ENCODE measurements around the gene C4orf50.

Gene C4orf50

DNA sequence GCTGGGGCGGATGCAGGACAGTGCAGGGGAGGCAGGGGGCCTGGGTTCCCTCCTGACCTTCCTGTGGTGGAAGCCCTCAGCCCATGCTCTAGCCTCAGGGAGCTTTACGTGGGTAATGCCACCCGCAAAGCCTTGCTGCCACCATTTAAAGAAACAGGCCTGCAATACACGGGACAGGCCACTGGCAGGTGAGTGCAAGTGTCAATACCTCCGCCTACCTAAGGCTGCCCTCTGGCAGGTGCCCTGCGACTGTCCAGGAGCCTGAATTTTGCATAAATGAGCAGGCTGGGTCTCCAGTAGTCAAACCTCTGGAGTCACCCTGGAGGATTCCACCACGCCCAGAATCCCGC is 131.2 kb downstream of the C4orf50 start:
- DNase-seq (ENCODE audit: low spot score) = no peak
- H3K4me3 Mint-ChIP-seq = no peak overlapping the region
- no peak overlapping the region for H3K27ac Mint-ChIP-seq
- peaks cover 56% of the 10 kb centered on the region for H3K27me3 Mint-ChIP-seq (ENCODE audit: low read depth)
- no peaks in the 10 kb centered on the region for H3K36me3 Mint-ChIP-seq (ENCODE audit: low read depth)
- no peaks in the 10 kb centered on the region for H3K4me1 Mint-ChIP-seq (ENCODE audit: low read depth)
- H3K9me3 Mint-ChIP-seq = no peaks in the 10 kb centered on the region

GRCh38 chr4:5885733-5886132 is 132.5 kb downstream of the C4orf50 start:
- Mint-ChIP-seq H3K36me3 (ENCODE audit: low read depth) (no peaks in the 10 kb centered on the region), H3K4me3 (no peak overlapping the region), H3K27ac (no peak overlapping the region), H3K27me3 (ENCODE audit: low read depth) (peaks cover 44% of the 10 kb centered on the region), H3K4me1 (ENCODE audit: low read depth) (no peaks in the 10 kb centered on the region), H3K9me3 (no peaks in the 10 kb centered on the region)
- no peak for DNase-seq (ENCODE audit: low spot score)

- Mint-ChIP-seq H3K9me3 (no peaks in the 10 kb centered on the region), H3K4me1 (ENCODE audit: low read depth) (no peaks in the 10 kb centered on the region), H3K27me3 (ENCODE audit: low read depth) (peaks cover 36% of the 10 kb centered on the region), H3K36me3 (ENCODE audit: low read depth) (no peaks in the 10 kb centered on the region), H3K4me3 (no peak overlapping the region), H3K27ac (no peak overlapping the region)
- no peak for DNase-seq (ENCODE audit: low spot score)
Observed at GRCh38 chr4:5884796-5885195, 133.4 kb downstream of the C4orf50 start.

DNA sequence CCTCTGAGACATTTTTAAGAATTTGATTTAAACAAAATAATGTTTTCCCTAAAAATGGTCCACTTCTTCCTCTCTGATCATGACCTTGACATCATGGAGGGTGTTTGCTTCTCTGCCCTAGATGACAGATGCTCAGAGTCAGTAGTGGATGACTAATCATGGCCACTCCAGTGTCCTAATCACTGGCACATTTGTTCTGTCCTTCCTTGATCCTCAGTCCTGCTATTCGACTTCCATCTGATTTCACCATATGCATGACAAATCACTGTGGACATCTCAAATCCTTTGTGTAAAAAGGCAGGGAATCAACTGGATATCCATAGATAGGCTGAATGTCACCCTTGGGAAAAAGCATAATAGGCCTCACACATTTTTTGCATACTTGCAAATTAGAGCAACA is 134.3 kb downstream of the C4orf50 start:
- peaks cover 27% of the 10 kb centered on the region for H3K27me3 Mint-ChIP-seq (ENCODE audit: low read depth)
- no peak overlapping the region for H3K4me3 Mint-ChIP-seq
- no peaks in the 10 kb centered on the region for H3K4me1 Mint-ChIP-seq (ENCODE audit: low read depth)
- no peaks in the 10 kb centered on the region for H3K36me3 Mint-ChIP-seq (ENCODE audit: low read depth)
- no peaks in the 10 kb centered on the region for H3K9me3 Mint-ChIP-seq
- no peak for DNase-seq (ENCODE audit: low spot score)
- no peak overlapping the region for H3K27ac Mint-ChIP-seq

- Mint-ChIP-seq H3K4me1 (ENCODE audit: low read depth) (no peaks in the 10 kb centered on the region), H3K27me3 (ENCODE audit: low read depth) (peaks cover 24% of the 10 kb centered on the region), H3K9me3 (no peaks in the 10 kb centered on the region), H3K27ac (no peak overlapping the region), H3K4me3 (no peak overlapping the region), H3K36me3 (ENCODE audit: low read depth) (no peaks in the 10 kb centered on the region)
- no peak for DNase-seq (ENCODE audit: low spot score)
Observed at GRCh38 chr4:5882947-5883346, 135.3 kb downstream of the C4orf50 start.

- H3K27me3 Mint-ChIP-seq (ENCODE audit: low read depth) = peaks cover 14% of the 10 kb centered on the region
- H3K27ac Mint-ChIP-seq = no peak overlapping the region
- no peak for DNase-seq (ENCODE audit: low spot score)
- H3K4me3 Mint-ChIP-seq = no peak overlapping the region
- H3K9me3 Mint-ChIP-seq = no peaks in the 10 kb centered on the region
- H3K36me3 Mint-ChIP-seq (ENCODE audit: low read depth) = no peaks in the 10 kb centered on the region
- no peaks in the 10 kb centered on the region for H3K4me1 Mint-ChIP-seq (ENCODE audit: low read depth)
Observed at GRCh38 chr4:5881340-5881739, 136.9 kb downstream of the C4orf50 start.

DNA sequence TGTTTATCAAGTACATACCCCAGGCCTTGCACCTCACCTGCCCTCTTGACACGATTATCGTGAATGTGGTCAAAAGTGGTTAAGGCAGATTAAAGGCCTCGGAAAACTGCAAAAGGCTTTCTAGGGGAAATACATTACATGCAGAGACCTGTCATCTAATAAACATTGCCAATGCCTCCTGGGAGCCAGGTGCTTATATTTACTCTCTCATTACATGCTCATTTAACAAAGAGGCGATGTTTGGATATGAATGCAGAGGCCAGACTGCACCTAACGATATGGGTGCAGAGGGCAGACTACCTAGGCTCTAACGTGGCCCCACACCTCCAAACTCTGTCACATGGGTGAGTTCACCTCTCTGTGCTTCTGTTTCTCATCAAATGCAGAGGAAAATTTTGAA is 139.9 kb downstream of the C4orf50 start:
- H3K4me1 Mint-ChIP-seq (ENCODE audit: low read depth) = no peaks in the 10 kb centered on the region
- no peak for DNase-seq (ENCODE audit: low spot score)
- H3K36me3 Mint-ChIP-seq (ENCODE audit: low read depth) = no peaks in the 10 kb centered on the region
- no peak overlapping the region for H3K27ac Mint-ChIP-seq
- no peaks in the 10 kb centered on the region for H3K27me3 Mint-ChIP-seq (ENCODE audit: low read depth)
- H3K9me3 Mint-ChIP-seq = peaks cover 3% of the 10 kb centered on the region
- H3K4me3 Mint-ChIP-seq = no peak overlapping the region

DNA sequence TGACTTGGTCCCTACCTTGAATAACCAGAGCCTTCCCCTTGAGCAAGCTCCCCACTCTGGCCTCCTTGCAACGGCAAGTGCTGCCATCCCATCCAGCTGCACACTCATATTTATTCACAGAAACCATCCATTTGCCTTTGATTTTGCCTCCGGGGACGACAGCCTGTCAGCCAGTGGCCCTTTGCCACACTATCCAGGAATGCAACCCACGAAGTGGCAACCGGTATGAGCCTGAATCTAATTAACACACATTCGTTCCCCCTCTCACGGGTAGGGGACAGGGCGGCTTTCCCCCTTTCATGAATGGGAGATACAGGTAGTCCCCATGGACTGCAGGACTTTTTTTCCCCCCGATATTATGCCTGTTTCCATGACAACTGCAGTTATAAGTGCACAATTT is 140.8 kb downstream of the C4orf50 start:
- no peaks in the 10 kb centered on the region for H3K4me1 Mint-ChIP-seq (ENCODE audit: low read depth)

GRCh38 chr4:5874811-5875449 is 143.3 kb downstream of the C4orf50 start:
- no peak overlapping the region for H3K4me3 Mint-ChIP-seq
- H3K36me3 Mint-ChIP-seq (ENCODE audit: low read depth) = no peaks in the 10 kb centered on the region
- no peak overlapping the region for H3K27ac Mint-ChIP-seq
- H3K9me3 Mint-ChIP-seq = peaks cover 3% of the 10 kb centered on the region
- H3K4me1 Mint-ChIP-seq (ENCODE audit: low read depth) = peaks cover 7% of the 10 kb centered on the region
- DNase-seq (ENCODE audit: low spot score) = no peak
- peaks cover 2% of the 10 kb centered on the region for H3K27me3 Mint-ChIP-seq (ENCODE audit: low read depth)

More for the DNA sequence above, 140.8 kb downstream of the C4orf50 start:
- Mint-ChIP-seq H3K27me3 (ENCODE audit: low read depth) (no peaks in the 10 kb centered on the region), H3K4me3 (no peak overlapping the region), H3K9me3 (peaks cover 3% of the 10 kb centered on the region), H3K36me3 (ENCODE audit: low read depth) (no peaks in the 10 kb centered on the region), H3K27ac (no peak overlapping the region)
- DNase-seq (ENCODE audit: low spot score) = no peak

- Mint-ChIP-seq H3K9me3 (peaks cover 3% of the 10 kb centered on the region), H3K27ac (no peak overlapping the region), H3K27me3 (ENCODE audit: low read depth) (peaks cover 10% of the 10 kb centered on the region)
Observed at GRCh38 chr4:5870701-5871100, 147.5 kb downstream of the C4orf50 start.

DNA sequence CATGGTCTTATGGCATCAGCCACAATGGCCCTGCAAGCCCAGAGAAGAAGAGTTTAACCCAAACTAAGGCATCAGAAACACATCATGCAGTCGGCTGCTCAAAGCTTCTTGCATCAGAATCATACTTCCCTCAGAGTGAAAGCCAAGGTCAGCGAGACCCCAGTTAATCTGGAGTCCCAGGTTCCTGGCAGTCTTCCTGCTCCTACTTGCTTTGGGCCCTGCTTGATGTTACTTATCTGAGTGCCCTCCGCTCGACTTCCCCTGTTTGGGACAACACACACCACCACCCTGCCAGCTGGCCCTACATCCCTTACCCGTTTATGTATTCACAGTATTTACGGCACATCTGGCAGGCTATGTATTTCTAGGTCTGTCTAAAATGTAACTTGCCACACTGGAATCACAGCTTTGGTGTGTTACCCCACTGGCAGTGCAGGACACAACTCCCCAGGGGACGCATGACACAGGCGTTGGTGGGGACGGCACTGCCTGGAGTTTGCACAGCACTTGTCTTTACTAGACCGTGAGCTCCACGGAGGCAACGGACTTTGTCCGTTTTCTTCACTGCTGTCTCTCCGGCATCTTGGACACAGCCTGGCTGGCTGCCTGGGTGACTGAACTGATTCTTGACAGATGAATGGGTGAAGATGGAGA is 148.1 kb downstream of the C4orf50 start:
- no peak overlapping the region for H3K4me3 Mint-ChIP-seq
- H3K9me3 Mint-ChIP-seq = peaks cover 3% of the 10 kb centered on the region
- no peak for DNase-seq (ENCODE audit: low spot score)
- peaks cover 23% of the 10 kb centered on the region for H3K4me1 Mint-ChIP-seq (ENCODE audit: low read depth)
- H3K36me3 Mint-ChIP-seq (ENCODE audit: low read depth) = no peaks in the 10 kb centered on the region
- H3K27me3 Mint-ChIP-seq (ENCODE audit: low read depth) = peaks cover 10% of the 10 kb centered on the region
- no peak overlapping the region for H3K27ac Mint-ChIP-seq

More at GRCh38 chr4:5870701-5871100, 147.5 kb downstream of the C4orf50 start:
- Mint-ChIP-seq H3K36me3 (ENCODE audit: low read depth) (no peaks in the 10 kb centered on the region), H3K4me3 (no peak overlapping the region), H3K4me1 (ENCODE audit: low read depth) (peaks cover 22% of the 10 kb centered on the region)
- no peak for DNase-seq (ENCODE audit: low spot score)

DNA sequence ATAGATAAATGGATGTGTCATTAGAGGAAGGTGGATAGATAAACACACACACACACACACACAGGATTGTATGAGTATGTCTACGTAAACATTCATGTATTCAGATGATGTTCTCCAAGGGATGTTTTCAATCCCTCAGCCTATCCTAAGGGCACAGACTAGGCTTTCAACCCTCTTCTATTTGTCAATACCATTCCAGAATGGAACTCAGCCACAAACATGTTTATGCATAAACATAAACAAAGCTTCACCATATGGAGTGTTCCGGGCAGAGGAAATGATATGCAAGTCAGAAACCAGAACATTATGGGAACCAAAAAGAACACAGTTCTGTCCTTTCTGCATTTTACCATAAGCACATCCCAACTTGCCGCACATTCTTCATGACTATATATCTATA is 150.4 kb downstream of the C4orf50 start:
- Mint-ChIP-seq H3K4me1 (ENCODE audit: low read depth) (peaks cover 41% of the 10 kb centered on the region), H3K27me3 (ENCODE audit: low read depth) (peaks cover 10% of the 10 kb centered on the region), H3K27ac (no peak overlapping the region), H3K36me3 (ENCODE audit: low read depth) (no peaks in the 10 kb centered on the region), H3K4me3 (no peak overlapping the region), H3K9me3 (no peaks in the 10 kb centered on the region)
- no peak for DNase-seq (ENCODE audit: low spot score)

GRCh38 chr4:5866841-5867813 is 151.1 kb downstream of the C4orf50 start:
- peaks cover 10% of the 10 kb centered on the region for H3K27me3 Mint-ChIP-seq (ENCODE audit: low read depth)
- no peaks in the 10 kb centered on the region for H3K36me3 Mint-ChIP-seq (ENCODE audit: low read depth)
- H3K4me3 Mint-ChIP-seq = peak overlapping the region; percentile 48
- no peak for DNase-seq (ENCODE audit: low spot score)
- no peaks in the 10 kb centered on the region for H3K9me3 Mint-ChIP-seq
- H3K4me1 Mint-ChIP-seq (ENCODE audit: low read depth) = peaks cover 41% of the 10 kb centered on the region
- H3K27ac Mint-ChIP-seq = peak overlapping the region; percentile 60

All from T-helper 2 cell treated with Interferon-gamma antibody and Interleukin-4, amounts not matched to agents 5 μg/mL and 100 μg/mL, for 36 hours (primary cell).